A549 (cell line): ENCODE measurements around the gene TVP23A. TPM values are rescaled to one million over a fixed set of nuclear protein-coding genes. Genes with fewer than 3 reads are reported as not detected.

Experiments used
- ATAC-seq, 2 experiments: fragments of 200-7000 bp in 1 of 2; fragments of >200 bp in 1 of 2; cut with Nextera tagmentation in 1 of 2; cut with Tn5 transposase in 1 of 2; 3 replicates each; pipeline versions ENCODE4 v1.8.0 to v1.9.1; 2018 to 2020; ENCODE audit warnings: mild to moderate bottlenecking in 1 of 2, moderate library complexity in 1 of 2
- CTCF ChIA-PET: fragments of 300-600 bp; sonication (Branson Sonifier 250); formaldehyde crosslinking; extraction: SDS; loops from one replicate; lab custom pipeline; 2021; ENCODE audit warnings: antibody characterized with exemption, inconsistent platforms; lab: Yijun Ruan, JAX
- POLR2A ChIA-PET: fragments of 350-600 bp; formaldehyde crosslinking; extraction: SDS; loops from one replicate; lab custom pipeline; 2021; ENCODE audit warnings: antibody characterized with exemption, inconsistent platforms; lab: Yijun Ruan, JAX
- DNase-seq, 2 experiments: peaks; one replicate each; pipeline versions ENCODE4 v3.0.0 to v3.0.0-alpha.2; 2011 to 2016; ENCODE audit warnings: low read depth in 1 of 2, low spot score in 1 of 2
- FAIRE-seq: peaks from 2 replicates; lab custom pipeline; 2011; peaks lifted over from hg19 to GRCh38; lab: Jason Lieb, UNC
- H3K27ac ChIP-seq, 2 experiments: fragments of >200 bp; sonication (Bioruptor Twin); formaldehyde crosslinking; 3 replicates each; pipeline ENCODE4 v1.5.1; 2016 to 2017
- H3K4me1 ChIP-seq: fragments of >200 bp; sonication (Bioruptor Twin); formaldehyde crosslinking; 3 replicates; pipeline ENCODE4 v1.6.1; 2016
- H3K4me2 ChIP-seq: fragments of >200 bp; sonication (Bioruptor Twin); formaldehyde crosslinking; 3 replicates; pipeline ENCODE4 v1.6.1; 2016
- H3K4me3 ChIP-seq: fragments of >200 bp; sonication (Bioruptor Twin); formaldehyde crosslinking; 3 replicates; pipeline ENCODE4 v1.5.1; 2016
- H3K9me3 ChIP-seq: fragments of >200 bp; sonication (Bioruptor Twin); formaldehyde crosslinking; 3 replicates; pipeline ENCODE4 v1.6.1; 2016
- CBX2 ChIP-seq: fragments of 200-600 bp; sonication (generic); IDR thresholded peaks from 2 replicates; pipeline ENCODE4 v1.6.1; 2016; ENCODE audit warnings: low read depth, mild to moderate bottlenecking, borderline replicate concordance
- CEBPB ChIP-seq, 2 experiments: fragments of >200 bp in 1 of 2; sonication (Bioruptor Twin) in 1 of 2; formaldehyde crosslinking in 1 of 2; IDR thresholded peaks; 2 replicates each; pipeline ENCODE4 v1.6.1; 2012 to 2016
- CHD4 ChIP-seq: fragments of 200-600 bp; sonication (generic); IDR thresholded peaks from 2 replicates; pipeline ENCODE4 v1.6.1; 2016; ENCODE audit warnings: antibody characterized with exemption, mild to moderate bottlenecking, borderline replicate concordance
- EP300 ChIP-seq, 2 experiments: fragments of >200 bp; sonication (Bioruptor Twin); formaldehyde crosslinking; IDR thresholded peaks; 2 replicates in 1 of 2; 3 replicates in 1 of 2; pipeline ENCODE4 v1.6.1; 2016 to 2017
- ESRRA ChIP-seq: fragments of 150-350 bp; IDR thresholded peaks from 2 replicates; pipeline ENCODE4 v1.6.1; 2014; ENCODE audit warnings: mild to moderate bottlenecking, low read length, borderline replicate concordance
- FOSL2 ChIP-seq, 2 experiments: fragments of 450-650 bp in 1 of 2; fragments of >200 bp in 1 of 2; sonication (Bioruptor Twin) in 1 of 2; formaldehyde crosslinking; IDR thresholded peaks; 2 replicates each; pipeline versions ENCODE4 v1.5.0 to v1.6.1; 2016 to 2020; ENCODE audit warnings: mild to moderate bottlenecking in 1 of 2, moderate library complexity in 1 of 2
- HEYL ChIP-seq: fragments of 250-450 bp; sonication (Bioruptor Pico); IDR thresholded peaks from 2 replicates; pipeline ENCODE4 v1.8.0; 2021; ENCODE audit warnings: mild to moderate bottlenecking, moderate library complexity
- HOXB13 ChIP-seq: fragments of 250-450 bp; sonication (Bioruptor Pico); IDR thresholded peaks from 2 replicates; pipeline ENCODE4 v1.5.0; 2020; ENCODE audit warnings: low read depth, mild to moderate bottlenecking, moderate library complexity
- HOXB5 ChIP-seq: fragments of 250-450 bp; sonication (Bioruptor Pico); IDR thresholded peaks from 2 replicates; pipeline ENCODE4 v1.5.0; 2020; ENCODE audit warnings: mild to moderate bottlenecking, moderate library complexity
- JUN ChIP-seq, 2 experiments: fragments of >200 bp; sonication (Bioruptor Twin); formaldehyde crosslinking; IDR thresholded peaks; 2 replicates in 1 of 2; 3 replicates in 1 of 2; pipeline ENCODE4 v1.6.1; 2016 to 2017
- MAZ ChIP-seq: fragments of 150-350 bp; IDR thresholded peaks from 2 replicates; pipeline ENCODE4 v1.6.1; 2014; ENCODE audit warnings: antibody characterized with exemption, low read depth, low read length, borderline replicate concordance
- NR3C1 ChIP-seq: fragments of >200 bp; sonication (Bioruptor Twin); formaldehyde crosslinking; IDR thresholded peaks from 3 replicates; pipeline ENCODE4 v1.6.1; 2017
- PHF8 ChIP-seq: fragments of 200-600 bp; sonication (generic); IDR thresholded peaks from 2 replicates; pipeline ENCODE4 v1.6.1; 2016; ENCODE audit warnings: low read depth, mild to moderate bottlenecking, antibody characterized with exemption, moderate library complexity, borderline replicate concordance
- RAD21 ChIP-seq, 2 experiments: fragments of >200 bp in 1 of 2; sonication (Bioruptor Twin) in 1 of 2; formaldehyde crosslinking in 1 of 2; IDR thresholded peaks in 1 of 2; conservative IDR thresholded peaks in 1 of 2; 2 replicates in 1 of 2; 3 replicates in 1 of 2; pipeline ENCODE4 v1.6.1; 2012 to 2018; ENCODE audit warnings: inconsistent platforms in 1 of 2
- RARB ChIP-seq: fragments of 250-450 bp; sonication (Bioruptor Pico); IDR thresholded peaks from 2 replicates; pipeline ENCODE4 v1.8.0; 2021; ENCODE audit warnings: mild to moderate bottlenecking, moderate library complexity
- RCOR1 ChIP-seq: fragments of 150-350 bp; IDR thresholded peaks from 2 replicates; pipeline ENCODE4 v1.6.1; 2014; ENCODE audit warnings: antibody characterized with exemption, low read length, low read depth
- RFX5 ChIP-seq: fragments of 450-650 bp; IDR thresholded peaks from 2 replicates; pipeline ENCODE4 v1.7.1; 2014; ENCODE audit warnings: antibody characterized with exemption, mild to moderate bottlenecking, moderate library complexity
- RNF2 ChIP-seq: fragments of 200-600 bp; sonication (generic); IDR thresholded peaks from 2 replicates; pipeline ENCODE4 v1.6.1; 2016; ENCODE audit warnings: low read depth, mild to moderate bottlenecking, antibody characterized with exemption, moderate library complexity, borderline replicate concordance
- TFCP2L1 ChIP-seq: fragments of 250-450 bp; sonication (Bioruptor Pico); IDR thresholded peaks from 2 replicates; pipeline ENCODE4 v1.5.0; 2021; ENCODE audit warnings: mild to moderate bottlenecking
- ZC3H11A ChIP-seq: fragments of 450-650 bp; IDR thresholded peaks from 2 replicates; pipeline ENCODE4 v1.6.1; 2014; ENCODE audit warnings: antibody characterized with exemption, mild to moderate bottlenecking
- ZFP36 ChIP-seq: fragments of 450-650 bp; IDR thresholded peaks from 2 replicates; pipeline ENCODE4 v1.6.1; 2014; ENCODE audit warnings: borderline replicate concordance; ENCODE audit not compliant: partially characterized antibody
- WGBS: methylation state at CpG from one replicate; pipeline ENCODE4 v1.1.6; 2017; ENCODE audit errors: missing lambda C conversion rate; 5-methylcytosine and 5-hydroxymethylcytosine counted together
- polyA plus RNA-seq, 4 experiments: library from polyadenylated mRNA; depleted of rRNA in 3 of 4; stranded (reverse); fragments of >200 nt; fragmentation: RNase III in 1 of 4; extraction: RNeasy Plus Mini Kit Qiagen cat#74134 plus additional on column Dnase treatment in 1 of 4; gene quantifications; 2 replicates in 3 of 4; 3 replicates in 1 of 4; pipeline ENCODE4 v1.2.3, GENCODE V29; 2011 to 2017
- TF ChIP-seq, protein P1 (sequence below): fragments of 250-450 bp; sonication (Bioruptor Pico); IDR thresholded peaks from 2 replicates; pipeline ENCODE4 v1.5.0; 2021; ENCODE audit warnings: mild to moderate bottlenecking, moderate library complexity, borderline replicate concordance
- TF ChIP-seq, protein P2 (sequence below): fragments of 250-450 bp; sonication (Bioruptor Pico); IDR thresholded peaks from 2 replicates; pipeline ENCODE4 v1.5.0; 2020; ENCODE audit warnings: low read depth, mild to moderate bottlenecking, moderate library complexity
- TF ChIP-seq, protein P3 (sequence below): fragments of 450-650 bp; IDR thresholded peaks from 2 replicates; pipeline ENCODE4 v1.6.1; 2014; ENCODE audit warnings: antibody characterized with exemption
- TF ChIP-seq, protein P4 (sequence below): fragments of >200 bp; sonication (Bioruptor Twin); formaldehyde crosslinking; IDR thresholded peaks from 2 replicates; pipeline ENCODE4 v1.6.1; 2016

TVP23A gene
- polyA plus RNA-seq, 2 of the 4 experiments (the other 2 are of a cell fraction), result 0.03 TPM; not detected in 1

DNA sequence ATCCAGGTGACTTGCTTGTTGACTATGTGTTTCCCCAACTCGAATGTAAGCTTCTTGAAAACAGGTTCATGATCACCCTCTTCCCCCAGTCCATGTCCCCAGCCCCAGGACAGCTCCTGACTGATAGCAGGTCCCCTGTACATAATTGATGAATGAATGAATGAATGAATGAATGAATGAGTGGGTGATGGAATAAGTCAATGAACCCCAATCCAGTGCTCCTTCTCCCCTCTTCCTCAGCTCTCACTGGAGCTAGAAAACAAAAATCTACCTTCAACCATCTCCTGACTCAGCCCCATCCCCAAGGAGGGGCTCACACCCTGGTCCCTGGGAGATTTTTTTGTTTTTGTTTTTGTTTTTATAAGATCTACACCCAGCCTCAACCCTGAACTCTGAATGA, 16.2 kb upstream of the TVP23A start:
- H3K4me2 ChIP-seq, result no peak overlapping the region
- no peak overlapping the region for H3K4me3 ChIP-seq
- ATAC-seq (no peak), DNase-seq (no peak), FAIRE-seq (no peak)
- CTCF ChIA-PET, result interaction anchor here (0.8 kb wide), 1 partner anchor 211 kb away, joined by 3 read pairs; no protein-coding TSS in a partner anchor
- TF ChIP-seq, protein P1, sequence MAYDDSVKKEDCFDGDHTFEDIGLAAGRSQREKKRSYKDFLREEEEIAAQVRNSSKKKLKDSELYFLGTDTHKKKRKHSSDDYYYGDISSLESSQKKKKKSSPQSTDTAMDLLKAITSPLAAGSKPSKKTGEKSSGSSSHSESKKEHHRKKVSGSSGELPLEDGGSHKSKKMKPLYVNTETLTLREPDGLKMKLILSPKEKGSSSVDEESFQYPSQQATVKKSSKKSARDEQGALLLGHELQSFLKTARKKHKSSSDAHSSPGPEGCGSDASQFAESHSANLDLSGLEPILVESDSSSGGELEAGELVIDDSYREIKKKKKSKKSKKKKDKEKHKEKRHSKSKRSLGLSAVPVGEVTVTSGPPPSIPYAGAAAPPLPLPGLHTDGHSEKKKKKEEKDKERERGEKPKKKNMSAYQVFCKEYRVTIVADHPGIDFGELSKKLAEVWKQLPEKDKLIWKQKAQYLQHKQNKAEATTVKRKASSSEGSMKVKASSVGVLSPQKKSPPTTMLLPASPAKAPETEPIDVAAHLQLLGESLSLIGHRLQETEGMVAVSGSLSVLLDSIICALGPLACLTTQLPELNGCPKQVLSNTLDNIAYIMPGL (CRISPR knock-in tag), result no peak
- TF ChIP-seq CHD4 (no peak), CBX2 (no peak), HOXB5 (CRISPR knock-in tag) (no peak), RAD21 (conservative IDR thresholded peaks at IDR 0.05 in 1 of 2, IDR thresholded peaks at IDR 0.05 in 1 of 2) (no peak), FOSL2 (IDR thresholded peaks at IDR 0.05) (no peak), FOSL2 (CRISPR knock-in tag; IDR thresholded peaks at IDR 0.05) (no peak), RNF2 (no peak), HOXB13 (CRISPR knock-in tag) (no peak), RFX5 (no peak), ESRRA (no peak)
- no peak overlapping the region for H3K27ac ChIP-seq
- H3K9me3 ChIP-seq, result no peaks in the 10 kb centered on the region
- no peaks in the 10 kb centered on the region for H3K4me1 ChIP-seq
- 0% methylated on average over 1 of the region's 1 CpG for WGBS
- POLR2A ChIA-PET, result no interaction called here

DNA sequence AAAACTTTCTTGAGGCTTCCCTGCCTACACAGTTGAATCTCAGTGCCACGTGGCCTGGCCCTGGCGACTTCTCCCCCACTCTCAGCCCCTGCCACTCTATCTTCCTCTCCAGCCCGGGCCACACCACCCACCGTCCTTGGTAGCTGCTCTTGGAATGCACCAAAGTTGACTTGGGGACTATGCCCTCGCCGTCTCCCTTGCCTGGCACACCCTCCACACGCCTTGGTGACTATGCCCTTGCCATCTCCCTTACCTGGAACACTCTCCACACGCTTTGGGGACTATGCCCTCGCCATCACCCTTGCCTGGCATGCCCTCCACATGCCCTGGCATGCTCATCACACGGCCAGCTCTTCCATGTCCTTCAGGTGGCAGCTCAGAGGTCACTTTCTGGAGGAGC, 15.5 kb upstream of the TVP23A start:
- ATAC-seq, result no peak
- H3K4me3 ChIP-seq, result no peak overlapping the region
- H3K27ac ChIP-seq, result no peak overlapping the region
- CTCF ChIA-PET, result interaction anchor here (0.8 kb wide), 1 partner anchor 210 kb away, joined by 3 read pairs; no protein-coding TSS in a partner anchor
- no peak for FAIRE-seq
- TF ChIP-seq RCOR1 (no peak), ESRRA (no peak), MAZ (no peak), RARB (CRISPR knock-in tag) (no peak), TFCP2L1 (no peak), NR3C1 (no peak), ZFP36 (no peak), EP300 (IDR thresholded peaks at IDR 0.05) (no peak), HOXB13 (CRISPR knock-in tag) (no peak), PHF8 (no peak), HOXB5 (CRISPR knock-in tag) (no peak), FOSL2 (IDR thresholded peaks at IDR 0.05) (no peak), FOSL2 (CRISPR knock-in tag; IDR thresholded peaks at IDR 0.05) (no peak), JUN (IDR thresholded peaks at IDR 0.05) (no peak), CEBPB (IDR thresholded peaks at IDR 0.05) (no peak), HEYL (no peak), ZC3H11A (no peak)
- TF ChIP-seq, protein P2, sequence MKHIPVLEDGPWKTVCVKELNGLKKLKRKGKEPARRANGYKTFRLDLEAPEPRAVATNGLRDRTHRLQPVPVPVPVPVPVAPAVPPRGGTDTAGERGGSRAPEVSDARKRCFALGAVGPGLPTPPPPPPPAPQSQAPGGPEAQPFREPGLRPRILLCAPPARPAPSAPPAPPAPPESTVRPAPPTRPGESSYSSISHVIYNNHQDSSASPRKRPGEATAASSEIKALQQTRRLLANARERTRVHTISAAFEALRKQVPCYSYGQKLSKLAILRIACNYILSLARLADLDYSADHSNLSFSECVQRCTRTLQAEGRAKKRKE (CRISPR knock-in tag), result no peak
- TF ChIP-seq, protein P3, sequence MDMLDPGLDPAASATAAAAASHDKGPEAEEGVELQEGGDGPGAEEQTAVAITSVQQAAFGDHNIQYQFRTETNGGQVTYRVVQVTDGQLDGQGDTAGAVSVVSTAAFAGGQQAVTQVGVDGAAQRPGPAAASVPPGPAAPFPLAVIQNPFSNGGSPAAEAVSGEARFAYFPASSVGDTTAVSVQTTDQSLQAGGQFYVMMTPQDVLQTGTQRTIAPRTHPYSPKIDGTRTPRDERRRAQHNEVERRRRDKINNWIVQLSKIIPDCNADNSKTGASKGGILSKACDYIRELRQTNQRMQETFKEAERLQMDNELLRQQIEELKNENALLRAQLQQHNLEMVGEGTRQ, result no peak
- TF ChIP-seq, protein P4, sequence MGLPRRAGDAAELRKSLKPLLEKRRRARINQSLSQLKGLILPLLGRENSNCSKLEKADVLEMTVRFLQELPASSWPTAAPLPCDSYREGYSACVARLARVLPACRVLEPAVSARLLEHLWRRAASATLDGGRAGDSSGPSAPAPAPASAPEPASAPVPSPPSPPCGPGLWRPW, result no peak
- POLR2A ChIA-PET, result no interaction called here
- H3K4me2 ChIP-seq, result no peak overlapping the region
- 13% methylated on average over 10 of the region's 10 CpGs for WGBS
- H3K9me3 ChIP-seq, result no peaks in the 10 kb centered on the region
- no peak for DNase-seq
- no peaks in the 10 kb centered on the region for H3K4me1 ChIP-seq
